H9 (cell line): ENCODE results near the gene FBXW4. TPM values are rescaled to one million over a fixed set of nuclear protein-coding genes. Genes with fewer than 3 reads are reported as not detected.

Source experiments
- DNase-seq: peaks from one replicate; pipeline ENCODE4 v3.0.0-alpha.2; 2017
- H2AFZ ChIP-seq: one replicate; pipeline ENCODE4 v1.6.1; 2013; ENCODE audit warnings: mild to moderate bottlenecking, low read length, control low read depth, moderate library complexity
- H2AK5ac ChIP-seq: 2 replicates; pipeline ENCODE4 v1.6.1; 2013; ENCODE audit warnings: low read length, control low read depth, mixed read lengths; ENCODE audit not compliant: insufficient read length
- H2BK120ac ChIP-seq: one replicate; pipeline ENCODE4 v1.6.1; 2013; ENCODE audit warnings: low read depth, mild to moderate bottlenecking, low read length, control low read depth, inconsistent platforms; ENCODE audit not compliant: poor library complexity, severe bottlenecking
- H2BK12ac ChIP-seq: 2 replicates; pipeline ENCODE4 v1.6.1; 2013; ENCODE audit warnings: low read length, control low read depth, mixed read lengths, low read depth; ENCODE audit not compliant: insufficient read length
- H2BK15ac ChIP-seq: 2 replicates; pipeline ENCODE4 v1.6.1; 2013; ENCODE audit warnings: low read depth, low read length, control low read depth
- H2BK20ac ChIP-seq: one replicate; pipeline ENCODE4 v1.6.1; 2013; ENCODE audit warnings: low read depth, mild to moderate bottlenecking, low read length, control low read depth, inconsistent platforms; ENCODE audit not compliant: poor library complexity, severe bottlenecking
- H2BK5ac ChIP-seq: 2 replicates; pipeline ENCODE4 v1.6.1; 2013; ENCODE audit warnings: low read length, control low read depth, mixed read lengths; ENCODE audit not compliant: insufficient read length
- H3K14ac ChIP-seq: 2 replicates; pipeline ENCODE4 v1.6.1; 2013; ENCODE audit warnings: low read length, control low read depth; ENCODE audit not compliant: insufficient read depth
- H3K18ac ChIP-seq: 2 replicates; pipeline ENCODE4 v1.6.1; 2013; ENCODE audit warnings: low read depth, mild to moderate bottlenecking, mixed read lengths, low read length, control low read depth; ENCODE audit not compliant: insufficient read length
- H3K23ac ChIP-seq: 2 replicates; pipeline ENCODE4 v1.6.1; 2013; ENCODE audit warnings: low read length, control low read depth, mixed read lengths, low read depth; ENCODE audit not compliant: insufficient read length
- H3K23me2 ChIP-seq: 2 replicates; pipeline ENCODE4 v1.6.1; 2013; ENCODE audit warnings: low read depth, mild to moderate bottlenecking, mixed read lengths, low read length, control low read depth; ENCODE audit not compliant: insufficient read length, poor library complexity, severe bottlenecking
- H3K27ac ChIP-seq: 2 replicates; pipeline ENCODE4 v1.5.1; 2013; ENCODE audit warnings: low read length, control low read depth, mixed read lengths, low read depth; ENCODE audit not compliant: insufficient read length
- H3K27me3 ChIP-seq: 2 replicates; pipeline ENCODE4 v1.6.1; 2013; ENCODE audit warnings: low read length, control low read depth, inconsistent platforms; ENCODE audit not compliant: insufficient read depth
- H3K4ac ChIP-seq: 2 replicates; pipeline ENCODE4 v1.6.1; 2013; ENCODE audit warnings: low read depth, mild to moderate bottlenecking, control low read depth, inconsistent platforms, low read length, moderate library complexity
- H3K4me1 ChIP-seq: 2 replicates; pipeline ENCODE4 v1.6.1; 2013; ENCODE audit warnings: low read length, control low read depth, inconsistent platforms; ENCODE audit not compliant: insufficient read depth
- H3K4me2 ChIP-seq: 2 replicates; pipeline ENCODE4 v1.6.1; 2013; ENCODE audit warnings: low read length, control low read depth, mixed read lengths; ENCODE audit not compliant: insufficient read length, insufficient read depth
- H3K56ac ChIP-seq: 2 replicates; pipeline ENCODE4 v1.6.1; 2013; ENCODE audit warnings: low read depth, mild to moderate bottlenecking, mixed read lengths, low read length, control low read depth; ENCODE audit not compliant: insufficient read length
- H3K79me1 ChIP-seq: 2 replicates; pipeline ENCODE4 v1.6.1; 2013; ENCODE audit warnings: low read depth, mild to moderate bottlenecking, moderate library complexity, low read length, control low read depth, inconsistent platforms; ENCODE audit not compliant: insufficient read depth, poor library complexity, severe bottlenecking
- H3K79me2 ChIP-seq: 2 replicates; pipeline ENCODE4 v1.6.1; 2013; ENCODE audit warnings: low read length, control low read depth, inconsistent platforms; ENCODE audit not compliant: insufficient read depth
- H3K9ac ChIP-seq: 2 replicates; pipeline ENCODE4 v1.6.1; 2013; ENCODE audit warnings: low read length, control low read depth, mixed read lengths; ENCODE audit not compliant: insufficient read length; ENCODE audit errors: extremely low read depth
- H3K9me3 ChIP-seq: one replicate; pipeline ENCODE4 v1.6.1; 2013; ENCODE audit warnings: low read depth, low read length, inconsistent platforms; ENCODE audit not compliant: control insufficient read depth
- H3T11ph ChIP-seq: one replicate; pipeline ENCODE4 v1.6.1; 2013; ENCODE audit warnings: mild to moderate bottlenecking, low read length, control low read depth, inconsistent platforms
- H4K20me1 ChIP-seq: one replicate; pipeline ENCODE4 v1.6.1; 2013; ENCODE audit not compliant: control insufficient read depth, insufficient read length, insufficient read depth
- H4K5ac ChIP-seq: 2 replicates; pipeline ENCODE4 v1.6.1; 2013; ENCODE audit warnings: low read depth, mild to moderate bottlenecking, mixed read lengths, low read length, control low read depth; ENCODE audit not compliant: insufficient read length
- H4K8ac ChIP-seq: replicated peaks from 2 replicates; pipeline ENCODE4 v1.6.1; 2013; ENCODE audit warnings: low read length, control low read depth, mixed read lengths, low read depth; ENCODE audit not compliant: insufficient read length
- H4K91ac ChIP-seq: 2 replicates; pipeline ENCODE4 v1.6.1; 2013; ENCODE audit warnings: low read depth, mild to moderate bottlenecking, moderate library complexity, mixed read lengths, low read length, control low read depth; ENCODE audit not compliant: insufficient read length
- H3K27ac Mint-ChIP-seq, 3 experiments: 2 replicates in 2 of 3; 3 replicates in 1 of 3; pipeline ENCODE4 v1.8.0; 2020 to 2021; ENCODE audit warnings: mixed read lengths in 3 of 3, mild to moderate bottlenecking in 1 of 3, moderate library complexity in 1 of 3
- H3K27me3 Mint-ChIP-seq: 2 replicates; pipeline ENCODE4 v1.8.0; 2021; ENCODE audit warnings: low read depth, mild to moderate bottlenecking, moderate library complexity, mixed read lengths
- H3K36me3 Mint-ChIP-seq, 3 experiments: 2 replicates in 2 of 3; 3 replicates in 1 of 3; pipeline ENCODE4 v1.8.0; 2020 to 2021; ENCODE audit warnings: low read depth in 3 of 3, mixed read lengths in 3 of 3; ENCODE audit not compliant: insufficient read depth in 1 of 3
- H3K4me1 Mint-ChIP-seq, 2 experiments: 2 replicates each; pipeline ENCODE4 v1.8.0; 2020; ENCODE audit warnings: mixed read lengths in 2 of 2
- H3K4me3 Mint-ChIP-seq, 2 experiments: 2 replicates in 1 of 2; 3 replicates in 1 of 2; pipeline ENCODE4 v1.8.0; 2020 to 2021; ENCODE audit warnings: mild to moderate bottlenecking in 2 of 2, mixed read lengths in 2 of 2, moderate library complexity in 1 of 2
- H3K9me3 Mint-ChIP-seq, 2 experiments: 2 replicates in 1 of 2; 3 replicates in 1 of 2; pipeline ENCODE4 v1.8.0; 2020; ENCODE audit warnings: mild to moderate bottlenecking in 2 of 2, mixed read lengths in 2 of 2, moderate library complexity in 1 of 2
- WGBS: extraction: QIAGEN DNeasy Blood & Tissue Kit; methylation state at CpG from one replicate; pipeline ENCODE4 v1.1.7; 2013; ENCODE audit warnings: missing lambda C conversion rate, low lambda C conversion rate, mixed read lengths; ENCODE audit not compliant: insufficient read length; ENCODE audit errors: extremely low coverage; 5-methylcytosine and 5-hydroxymethylcytosine counted together
- long read RNA-seq: library from polyadenylated mRNA; unstranded; transcript quantifications from one replicate; pipeline ENCODE4 v2.0.0, GENCODE V29; 2020
- total RNA-seq: library from RNA; stranded (reverse); gene quantifications from 2 replicates; pipeline ENCODE4 v1.2.1, GENCODE V29; 2021
- TF ChIP-seq, protein P1 (sequence below): fragments of 200-600 bp; sonication (generic); conservative IDR thresholded peaks from 3 replicates; pipeline ENCODE4 v1.8.0; 2021; ENCODE audit warnings: antibody characterized with exemption, mild to moderate bottlenecking

Gene FBXW4, protein sequence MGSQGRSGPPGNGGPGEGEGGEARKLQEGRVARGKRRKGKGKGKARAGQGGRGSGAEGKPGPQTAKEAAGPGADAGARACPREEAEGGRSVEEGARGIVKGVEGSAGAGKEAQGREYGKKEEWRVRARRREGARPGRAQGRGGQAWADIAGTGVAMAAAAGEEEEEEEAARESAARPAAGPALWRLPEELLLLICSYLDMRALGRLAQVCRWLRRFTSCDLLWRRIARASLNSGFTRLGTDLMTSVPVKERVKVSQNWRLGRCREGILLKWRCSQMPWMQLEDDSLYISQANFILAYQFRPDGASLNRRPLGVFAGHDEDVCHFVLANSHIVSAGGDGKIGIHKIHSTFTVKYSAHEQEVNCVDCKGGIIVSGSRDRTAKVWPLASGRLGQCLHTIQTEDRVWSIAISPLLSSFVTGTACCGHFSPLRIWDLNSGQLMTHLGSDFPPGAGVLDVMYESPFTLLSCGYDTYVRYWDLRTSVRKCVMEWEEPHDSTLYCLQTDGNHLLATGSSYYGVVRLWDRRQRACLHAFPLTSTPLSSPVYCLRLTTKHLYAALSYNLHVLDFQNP
- total RNA-seq, result 40.6 and 41.6 TPM in 2 replicates
- long read RNA-seq, partial matches to known transcripts, result 2 of 10 reads
- long read RNA-seq, other reads (novel, unspliced or antisense), result 5 of 10 reads

GRCh38 chr10:101694674-101695403, at the start of gene FBXW4:
FBXW4 (minus strand) TSS chr10:101695170; CDS start chr10:101695105, 65 bp downstream.
- H2BK20ac ChIP-seq, result no peak within 1 kb of the TSS
- H4K20me1 ChIP-seq, result no peaks in the 10 kb centered on the region
- no peak within 1 kb of the TSS for H3T11ph ChIP-seq
- no peak within 1 kb of the TSS for H2BK12ac ChIP-seq
- Mint-ChIP-seq H3K4me1 (peaks cover 22 to 26% of the 10 kb centered on the region in 2 experiments), H3K4me3 (peak within 1 kb of the TSS; percentile 88 to 91), H3K36me3 (no peaks in the 10 kb centered on the region), H3K27me3 (no peaks in the 10 kb centered on the region; the same call in 1 of the 2 replicates), H3K27ac (peak within 1 kb of the TSS; percentile 91 to 98 (median 97)), H3K9me3 (0 out of 5 replicates have a peak, but pooled peaks cover 0 to 2% of the 10 kb centered on the region in 2 experiments)
- no peaks in the 10 kb centered on the region for H3K79me1 ChIP-seq
- peaks cover 6% of the 10 kb centered on the region for H3K23me2 ChIP-seq
- no peaks in the 10 kb centered on the region for H3K79me2 ChIP-seq
- H4K5ac ChIP-seq, result no peak within 1 kb of the TSS
- H2BK120ac ChIP-seq, result no peak within 1 kb of the TSS
- H3K4me1 ChIP-seq, result no peaks in the 10 kb centered on the region; the same call in 1 of the 2 replicates
- H2BK5ac ChIP-seq, result no peak within 1 kb of the TSS
- H4K8ac ChIP-seq, result peak within 1 kb of the TSS; percentile 8
- H3K9ac ChIP-seq, result peak within 1 kb of the TSS; percentile 81
- no peak within 1 kb of the TSS for H3K4ac ChIP-seq
- H3K4me2 ChIP-seq, result peak within 1 kb of the TSS; percentile 73
- TF ChIP-seq, protein P1, sequence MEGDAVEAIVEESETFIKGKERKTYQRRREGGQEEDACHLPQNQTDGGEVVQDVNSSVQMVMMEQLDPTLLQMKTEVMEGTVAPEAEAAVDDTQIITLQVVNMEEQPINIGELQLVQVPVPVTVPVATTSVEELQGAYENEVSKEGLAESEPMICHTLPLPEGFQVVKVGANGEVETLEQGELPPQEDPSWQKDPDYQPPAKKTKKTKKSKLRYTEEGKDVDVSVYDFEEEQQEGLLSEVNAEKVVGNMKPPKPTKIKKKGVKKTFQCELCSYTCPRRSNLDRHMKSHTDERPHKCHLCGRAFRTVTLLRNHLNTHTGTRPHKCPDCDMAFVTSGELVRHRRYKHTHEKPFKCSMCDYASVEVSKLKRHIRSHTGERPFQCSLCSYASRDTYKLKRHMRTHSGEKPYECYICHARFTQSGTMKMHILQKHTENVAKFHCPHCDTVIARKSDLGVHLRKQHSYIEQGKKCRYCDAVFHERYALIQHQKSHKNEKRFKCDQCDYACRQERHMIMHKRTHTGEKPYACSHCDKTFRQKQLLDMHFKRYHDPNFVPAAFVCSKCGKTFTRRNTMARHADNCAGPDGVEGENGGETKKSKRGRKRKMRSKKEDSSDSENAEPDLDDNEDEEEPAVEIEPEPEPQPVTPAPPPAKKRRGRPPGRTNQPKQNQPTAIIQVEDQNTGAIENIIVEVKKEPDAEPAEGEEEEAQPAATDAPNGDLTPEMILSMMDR, result no peak
- H3K18ac ChIP-seq, result peak within 1 kb of the TSS; percentile 67
- H4K91ac ChIP-seq, result no peak within 1 kb of the TSS
- no peaks in the 10 kb centered on the region for H3K9me3 ChIP-seq
- H2BK15ac ChIP-seq, result no peak within 1 kb of the TSS
- H3K14ac ChIP-seq, result peak within 1 kb of the TSS; percentile 90
- WGBS, result no CpG with 5 or more reads among the region's 70 CpGs
- no peak within 1 kb of the TSS for H2AFZ ChIP-seq
- no peaks in the 10 kb centered on the region for H3K27me3 ChIP-seq
- H3K27ac ChIP-seq, result no peak within 1 kb of the TSS
- DNase-seq, result peak; percentile 61
- no peak within 1 kb of the TSS for H3K23ac ChIP-seq
- H3K56ac ChIP-seq, result no peak within 1 kb of the TSS
- no peak within 1 kb of the TSS for H2AK5ac ChIP-seq
